Activated T-cell treated with anti-CD3 and anti-CD28 coated beads, Interleukin-2, amount 50 U/mL, for 4 hours (primary cell): ENCODE data around the gene SEMA3E. TPM values are rescaled to one million over a fixed set of nuclear protein-coding genes. Genes with fewer than 3 reads are reported as not detected.

Source experiments
- ATAC-seq, 2 donors: fragments of 200-7000 bp; cut with Tn5 transposase; one replicate each; pipeline ENCODE4 v1.10.0; 2021
- DNase-seq: peaks from one replicate; pipeline ENCODE4 v3.0.0-alpha.2; 2020
- H3K27me3 Mint-ChIP-seq: one replicate; pipeline ENCODE4 v1.8.0; 2021; ENCODE audit warnings: low read depth, mixed read lengths
- H3K36me3 Mint-ChIP-seq: one replicate; pipeline ENCODE4 v1.8.0; 2022; ENCODE audit warnings: mixed read lengths; ENCODE audit not compliant: insufficient read depth
- H3K4me1 Mint-ChIP-seq: one replicate; pipeline ENCODE4 v1.8.0; 2021; ENCODE audit warnings: low read depth, mixed read lengths
- H3K4me3 Mint-ChIP-seq: one replicate; pipeline ENCODE4 v1.8.0; 2021; ENCODE audit warnings: mild to moderate bottlenecking, moderate library complexity, mixed read lengths
- H3K9me3 Mint-ChIP-seq: one replicate; pipeline ENCODE4 v1.8.0; 2021; ENCODE audit warnings: mixed read lengths
- total RNA-seq, 3 donors: library from RNA; stranded (reverse); gene quantifications; one replicate each; pipeline ENCODE4 v1.2.1, GENCODE V29; 2021

Gene SEMA3E
- total RNA-seq, 3 donors from 2014 or later, result not detected

DNA sequence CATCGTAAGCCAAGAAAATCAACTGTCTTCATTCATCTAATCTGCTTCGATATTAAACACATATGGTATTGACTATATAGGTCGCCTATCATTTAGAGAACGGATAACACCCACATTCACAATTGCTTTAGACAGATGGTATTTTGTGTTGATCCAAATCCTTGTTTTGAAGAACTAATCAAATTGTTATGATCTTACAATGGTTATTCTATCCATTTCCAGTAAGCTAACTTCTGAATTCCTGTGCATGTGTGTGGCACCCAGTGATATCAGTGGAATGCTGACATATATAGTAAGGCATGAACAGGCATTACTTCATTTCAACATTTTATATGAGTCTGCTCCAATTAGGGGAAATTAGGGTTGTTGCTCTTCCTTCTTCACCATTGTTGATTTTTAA lies 98.8 kb downstream of the SEMA3E start:
- DNase-seq (no peak), ATAC-seq (no peak)
- no peak overlapping the region for H3K4me3 Mint-ChIP-seq
- no peaks in the 10 kb centered on the region for H3K36me3 Mint-ChIP-seq
- no peaks in the 10 kb centered on the region for H3K4me1 Mint-ChIP-seq
- no peaks in the 10 kb centered on the region for H3K27me3 Mint-ChIP-seq
- H3K9me3 Mint-ChIP-seq, result peaks cover 13% of the 10 kb centered on the region

GRCh38 chr7:83548250-83548649 lies 100.7 kb downstream of the SEMA3E start:
- Mint-ChIP-seq H3K4me3 (no peak overlapping the region), H3K27me3 (no peaks in the 10 kb centered on the region), H3K9me3 (peaks cover 10% of the 10 kb centered on the region), H3K4me1 (no peaks in the 10 kb centered on the region), H3K36me3 (no peaks in the 10 kb centered on the region)
- ATAC-seq (no peak), DNase-seq (no peak)

- H3K36me3 Mint-ChIP-seq, result no peaks in the 10 kb centered on the region
- H3K9me3 Mint-ChIP-seq, result peaks cover 4% of the 10 kb centered on the region
- DNase-seq, result no peak
- no peaks in the 10 kb centered on the region for H3K27me3 Mint-ChIP-seq
- H3K4me1 Mint-ChIP-seq, result no peaks in the 10 kb centered on the region
- no peak overlapping the region for H3K4me3 Mint-ChIP-seq
- no peak for ATAC-seq
Observed at GRCh38 chr7:83547526-83547925, 101.4 kb downstream of the SEMA3E start.

DNA sequence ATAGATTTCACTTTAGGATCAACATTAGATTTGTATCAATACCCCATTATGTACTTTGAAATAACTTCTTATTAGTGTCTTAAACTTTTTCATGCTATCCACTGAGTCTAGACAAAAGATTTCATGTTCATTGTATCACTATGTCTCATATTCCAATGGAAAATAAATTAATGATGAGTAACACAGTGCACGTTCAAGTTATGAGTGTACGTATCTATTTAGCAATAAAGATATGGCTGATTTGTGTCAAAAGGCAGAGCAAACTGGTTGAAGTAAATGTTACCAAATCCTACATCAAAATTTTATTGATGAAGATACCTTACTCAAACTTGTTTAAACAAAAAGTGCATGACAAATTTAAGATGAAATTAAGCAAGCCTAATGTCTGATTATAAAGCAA lies 102.4 kb downstream of the SEMA3E start:
- Mint-ChIP-seq H3K9me3 (no peaks in the 10 kb centered on the region), H3K4me1 (no peaks in the 10 kb centered on the region), H3K27me3 (no peaks in the 10 kb centered on the region), H3K4me3 (no peak overlapping the region), H3K36me3 (no peaks in the 10 kb centered on the region)
- ATAC-seq (no peak), DNase-seq (no peak)

DNA sequence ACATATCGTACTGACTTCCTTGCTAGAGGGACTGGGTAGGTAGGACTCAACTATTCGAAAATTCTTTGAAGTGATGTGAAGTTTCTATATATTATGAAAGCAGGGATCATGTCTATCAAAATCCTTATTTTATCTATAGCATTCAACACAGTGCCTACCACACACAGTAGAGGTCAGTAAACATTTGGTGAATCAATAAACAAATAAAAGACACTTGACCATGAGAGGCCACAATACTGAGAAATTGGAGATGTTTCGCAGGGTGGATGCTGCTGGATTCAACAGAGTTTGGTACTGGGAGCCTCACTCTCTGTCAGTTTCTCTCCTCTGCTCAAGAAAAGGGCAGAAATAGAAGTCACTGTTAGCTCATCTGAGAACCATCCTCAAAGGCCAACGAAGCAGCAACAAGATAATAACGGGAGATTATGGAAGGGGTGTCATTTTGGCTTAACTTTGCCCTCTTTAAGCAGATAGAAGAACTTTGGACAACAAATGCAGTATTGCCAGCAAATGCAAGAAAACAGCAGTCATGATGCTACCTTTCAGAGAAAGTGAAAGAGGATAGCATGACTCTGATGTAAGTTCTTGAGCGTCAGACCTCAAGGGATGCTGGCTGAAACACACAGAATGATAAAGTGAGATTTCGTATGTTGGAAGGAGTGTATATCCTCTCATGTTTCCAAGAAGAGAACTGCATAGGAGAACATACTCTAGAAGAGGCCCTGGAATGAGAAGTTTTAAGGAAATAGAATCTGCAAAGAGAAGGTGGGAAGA lies 107.6 kb downstream of the SEMA3E start:
- Mint-ChIP-seq H3K4me3 (no peak overlapping the region), H3K4me1 (no peaks in the 10 kb centered on the region), H3K9me3 (peaks cover 3% of the 10 kb centered on the region), H3K36me3 (no peaks in the 10 kb centered on the region), H3K27me3 (no peaks in the 10 kb centered on the region)
- no peak for DNase-seq
- no peak for ATAC-seq

- Mint-ChIP-seq H3K9me3 (peaks cover 11% of the 10 kb centered on the region), H3K4me1 (no peaks in the 10 kb centered on the region), H3K27me3 (no peaks in the 10 kb centered on the region), H3K36me3 (no peaks in the 10 kb centered on the region), H3K4me3 (no peak overlapping the region)
- ATAC-seq (no peak), DNase-seq (no peak)
Observed at GRCh38 chr7:83534488-83534887, 114.5 kb downstream of the SEMA3E start.

DNA sequence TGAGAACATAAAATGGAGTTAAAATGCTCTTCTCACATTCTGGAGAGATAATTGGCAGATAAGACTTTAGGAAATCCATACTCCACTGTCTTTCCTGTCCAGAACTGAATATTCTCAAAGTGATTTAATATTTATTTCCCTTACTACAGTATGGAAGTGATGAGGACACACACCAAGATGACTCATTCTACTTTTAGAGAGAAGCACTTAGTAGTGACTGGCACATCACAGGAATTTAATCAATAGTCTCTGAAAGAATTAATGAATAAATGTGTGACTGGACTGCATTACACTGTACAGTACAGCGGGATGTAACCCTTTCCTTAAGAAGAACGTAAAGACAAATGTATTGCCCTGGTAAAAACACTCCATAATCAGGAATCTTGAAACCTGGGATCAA lies 116.7 kb downstream of the SEMA3E start:
- Mint-ChIP-seq H3K4me1 (no peaks in the 10 kb centered on the region), H3K9me3 (peaks cover 11% of the 10 kb centered on the region), H3K4me3 (no peak overlapping the region), H3K27me3 (no peaks in the 10 kb centered on the region), H3K36me3 (no peaks in the 10 kb centered on the region)
- DNase-seq (no peak), ATAC-seq (no peak)

DNA sequence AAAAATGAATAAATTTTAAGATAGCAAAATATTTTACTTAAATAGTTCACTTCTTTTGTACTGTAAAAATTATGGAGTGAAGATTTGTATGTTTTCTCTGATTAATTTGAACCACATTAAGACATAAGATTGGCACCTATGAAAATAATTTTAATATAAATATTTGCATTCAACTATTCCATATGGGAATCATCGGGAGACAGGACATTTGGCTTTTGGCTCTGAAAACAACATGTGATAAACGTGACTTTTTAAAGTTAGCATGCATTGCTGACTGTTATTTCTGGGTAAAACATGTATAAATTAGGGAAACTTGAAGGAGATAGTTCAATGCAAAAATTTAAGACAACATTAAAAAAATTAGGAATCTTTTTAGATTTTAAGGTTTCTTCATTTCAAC lies 117.2 kb downstream of the SEMA3E start:
- no peak for ATAC-seq
- H3K36me3 Mint-ChIP-seq, result no peaks in the 10 kb centered on the region
- peaks cover 10% of the 10 kb centered on the region for H3K9me3 Mint-ChIP-seq
- no peak for DNase-seq
- no peaks in the 10 kb centered on the region for H3K27me3 Mint-ChIP-seq
- no peaks in the 10 kb centered on the region for H3K4me1 Mint-ChIP-seq
- no peak overlapping the region for H3K4me3 Mint-ChIP-seq

DNA sequence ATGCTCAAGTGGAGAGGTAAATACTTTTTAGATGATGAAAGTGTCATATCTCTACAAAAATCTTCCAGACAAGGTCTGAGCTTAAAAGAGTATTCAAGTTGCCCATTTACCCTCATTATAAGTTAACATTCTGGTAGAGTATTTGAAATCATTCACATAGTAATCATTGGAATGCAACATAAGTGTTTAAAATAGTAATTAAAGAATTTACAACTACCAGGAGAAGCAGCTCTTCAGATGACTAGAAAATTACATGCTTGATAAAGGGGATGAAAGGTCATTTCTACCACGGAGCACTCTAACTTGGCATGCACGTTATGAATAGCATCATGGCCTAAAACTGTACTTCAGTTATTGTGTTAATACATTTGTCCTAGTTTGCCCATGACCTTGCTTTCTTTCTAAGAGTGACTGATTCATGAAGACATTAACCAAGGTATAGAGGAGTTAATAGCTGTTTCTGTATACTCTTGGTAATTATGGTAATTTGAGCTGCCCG lies 120.0 kb downstream of the SEMA3E start:
- Mint-ChIP-seq H3K36me3 (no peaks in the 10 kb centered on the region), H3K9me3 (peaks cover 18% of the 10 kb centered on the region), H3K4me1 (no peaks in the 10 kb centered on the region), H3K27me3 (no peaks in the 10 kb centered on the region), H3K4me3 (no peak overlapping the region)
- no peak for ATAC-seq
- DNase-seq, result no peak

DNA sequence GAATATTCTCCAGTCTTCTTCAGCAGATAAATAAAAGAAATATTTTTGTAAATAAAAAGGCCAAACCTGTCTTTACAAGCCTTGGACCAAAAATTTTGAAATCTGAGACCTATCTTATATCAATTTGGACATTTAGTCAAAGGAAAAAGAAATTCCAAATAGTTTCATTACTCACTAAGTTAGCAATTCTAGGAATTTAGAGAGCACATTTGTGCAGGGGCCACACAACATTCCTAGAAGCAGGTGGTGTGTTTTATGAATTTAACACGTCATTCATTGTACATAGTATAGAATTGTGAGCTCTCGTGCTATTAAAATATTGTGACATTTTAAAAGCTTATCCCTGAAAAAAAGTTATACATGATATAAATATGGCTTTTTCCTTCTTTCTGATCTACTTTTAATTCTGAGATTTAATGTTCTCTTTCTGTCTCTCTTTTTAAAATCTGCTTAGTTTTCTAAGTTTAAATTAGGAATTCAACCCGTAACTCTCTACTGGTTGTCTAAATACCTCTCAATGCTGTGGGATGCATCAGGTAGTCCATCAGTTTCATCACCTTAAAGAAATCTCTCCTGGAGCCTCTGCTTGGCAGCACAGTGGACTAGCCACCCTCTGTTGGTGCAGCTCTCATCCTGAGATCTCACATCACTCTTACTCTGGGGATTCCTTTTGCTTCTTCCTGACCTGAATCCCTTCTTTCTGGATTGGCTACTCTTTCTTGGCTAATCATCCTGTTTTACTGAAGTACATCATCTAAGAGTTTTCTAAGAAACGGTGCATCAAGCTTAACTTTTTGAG lies 124.5 kb downstream of the SEMA3E start:
- Mint-ChIP-seq H3K4me3 (no peak overlapping the region), H3K27me3 (no peaks in the 10 kb centered on the region), H3K9me3 (peaks cover 18% of the 10 kb centered on the region), H3K4me1 (no peaks in the 10 kb centered on the region), H3K36me3 (no peaks in the 10 kb centered on the region)
- ATAC-seq (no peak), DNase-seq (no peak)

- ATAC-seq (no peak), DNase-seq (no peak)
- no peak overlapping the region for H3K4me3 Mint-ChIP-seq
- H3K27me3 Mint-ChIP-seq, result no peaks in the 10 kb centered on the region
- no peaks in the 10 kb centered on the region for H3K36me3 Mint-ChIP-seq
- no peaks in the 10 kb centered on the region for H3K4me1 Mint-ChIP-seq
- peaks cover 11% of the 10 kb centered on the region for H3K9me3 Mint-ChIP-seq
Observed at GRCh38 chr7:83520726-83521125, 128.2 kb downstream of the SEMA3E start.

DNA sequence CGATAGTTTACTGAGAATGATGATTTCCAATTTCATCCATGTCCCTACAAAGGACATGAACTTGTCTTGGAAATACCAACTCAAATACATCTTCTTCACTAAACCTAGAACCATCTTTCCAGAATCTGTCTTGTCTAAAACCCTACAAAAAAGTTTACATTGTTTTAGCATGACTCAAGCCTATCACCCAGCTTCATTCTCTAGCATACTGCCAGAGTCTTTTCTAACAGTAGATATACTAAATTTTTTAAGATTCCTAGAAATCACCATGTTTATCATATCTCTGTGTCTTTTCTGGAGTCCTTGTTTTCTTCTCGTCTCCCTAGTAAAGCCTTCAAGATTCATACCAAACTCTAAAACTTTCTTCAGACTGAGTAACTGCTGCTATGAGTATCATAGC lies 129.7 kb downstream of the SEMA3E start:
- no peak for ATAC-seq
- DNase-seq, result no peak
- Mint-ChIP-seq H3K9me3 (peaks cover 8% of the 10 kb centered on the region), H3K27me3 (no peaks in the 10 kb centered on the region), H3K4me3 (no peak overlapping the region), H3K36me3 (no peaks in the 10 kb centered on the region), H3K4me1 (no peaks in the 10 kb centered on the region)

DNA sequence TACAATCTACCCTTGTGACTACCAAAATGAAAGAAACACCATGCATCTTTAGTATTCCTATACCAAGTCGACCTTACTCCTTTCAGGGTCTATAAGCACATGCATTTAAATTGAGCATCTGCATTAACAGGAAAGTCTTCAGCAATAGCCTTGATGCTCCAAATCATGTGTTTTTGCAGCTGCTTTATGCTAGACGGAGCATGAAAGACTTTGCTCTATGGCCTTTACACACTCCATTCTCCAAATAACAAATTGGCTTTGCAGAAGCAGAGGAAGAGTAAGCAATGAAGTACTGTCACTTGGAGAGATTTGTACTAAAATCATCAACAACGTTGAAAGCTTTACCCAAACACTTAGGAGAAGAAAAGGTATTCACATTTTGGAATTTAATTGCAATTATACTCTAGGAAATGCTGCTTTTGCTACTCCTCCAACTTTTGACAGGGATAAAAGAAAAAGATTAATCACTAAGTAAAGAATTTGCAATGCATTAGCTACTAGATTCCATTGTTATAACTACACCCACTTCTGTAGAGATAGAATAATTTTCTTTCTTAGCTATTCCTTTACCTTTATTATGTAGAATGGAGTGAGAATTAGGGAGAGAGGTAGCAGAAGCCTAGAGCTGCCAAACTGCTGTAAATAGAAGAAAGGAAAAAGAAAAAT lies 131.8 kb downstream of the SEMA3E start:
- DNase-seq, result no peak
- H3K4me1 Mint-ChIP-seq, result no peaks in the 10 kb centered on the region
- H3K36me3 Mint-ChIP-seq, result no peaks in the 10 kb centered on the region
- no peaks in the 10 kb centered on the region for H3K27me3 Mint-ChIP-seq
- ATAC-seq, result no peak
- H3K9me3 Mint-ChIP-seq, result peaks cover 11% of the 10 kb centered on the region
- H3K4me3 Mint-ChIP-seq, result no peak overlapping the region

- no peaks in the 10 kb centered on the region for H3K4me1 Mint-ChIP-seq
- H3K27me3 Mint-ChIP-seq, result no peaks in the 10 kb centered on the region
- no peak overlapping the region for H3K4me3 Mint-ChIP-seq
- peaks cover 5% of the 10 kb centered on the region for H3K9me3 Mint-ChIP-seq
- DNase-seq (no peak), ATAC-seq (no peak)
- H3K36me3 Mint-ChIP-seq, result no peaks in the 10 kb centered on the region
Observed at GRCh38 chr7:83514977-83515376, 134.0 kb downstream of the SEMA3E start.
